SU-DHL-6 (cell line): ENCODE results near the gene ACTL6A.

Source experiments
- EZH2phosphoT487 ChIP-seq: fragments of 200-600 bp; sonication (generic), shearing (Covaris generic); conservative IDR thresholded peaks from 2 replicates; pipeline ENCODE4 v1.6.1; 2018; ENCODE audit warnings: mild to moderate bottlenecking, antibody characterized with exemption, low read length, moderate library complexity, mixed read lengths
- TF ChIP-seq, protein P1 (sequence below): fragments of 200-600 bp; sonication (generic); IDR thresholded peaks from one replicate; pipeline ENCODE4 v1.5.1; 2017; ENCODE audit warnings: antibody characterized with exemption, mild to moderate bottlenecking, low read length, moderate library complexity; ENCODE audit not compliant: insufficient read depth, poor library complexity, severe bottlenecking

DNA sequence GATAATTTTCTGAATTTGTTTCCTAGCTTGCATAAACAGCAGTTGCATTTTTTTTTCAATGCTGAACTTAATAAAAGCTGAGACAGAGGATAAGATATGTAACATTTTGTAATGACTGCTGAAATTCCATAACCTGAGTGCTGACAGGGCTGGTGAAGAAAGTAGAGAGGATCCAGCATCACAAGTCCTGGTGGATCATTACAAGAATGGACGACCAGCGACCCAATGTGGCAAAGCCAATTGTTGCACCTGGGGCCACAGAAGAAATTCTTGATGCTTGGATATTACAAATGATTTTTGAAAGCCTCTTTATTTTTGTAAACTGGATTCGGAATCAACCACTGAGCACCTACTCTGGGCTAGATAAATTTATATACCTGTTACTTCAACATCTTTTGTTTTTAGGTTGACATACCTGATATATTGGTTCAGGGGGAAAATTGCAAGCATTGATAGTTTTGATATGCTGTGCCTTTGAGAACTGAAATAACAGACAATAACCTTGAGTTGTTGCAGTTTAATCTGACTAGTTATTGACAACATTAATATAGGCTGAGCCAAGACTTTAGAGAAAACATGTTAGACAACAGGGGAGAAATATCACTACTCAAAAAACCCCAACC lies 3.9 kb upstream of the ACTL6A start:
- no peak for TF ChIP-seq EZH2phosphoT487
- TF ChIP-seq, protein P1, sequence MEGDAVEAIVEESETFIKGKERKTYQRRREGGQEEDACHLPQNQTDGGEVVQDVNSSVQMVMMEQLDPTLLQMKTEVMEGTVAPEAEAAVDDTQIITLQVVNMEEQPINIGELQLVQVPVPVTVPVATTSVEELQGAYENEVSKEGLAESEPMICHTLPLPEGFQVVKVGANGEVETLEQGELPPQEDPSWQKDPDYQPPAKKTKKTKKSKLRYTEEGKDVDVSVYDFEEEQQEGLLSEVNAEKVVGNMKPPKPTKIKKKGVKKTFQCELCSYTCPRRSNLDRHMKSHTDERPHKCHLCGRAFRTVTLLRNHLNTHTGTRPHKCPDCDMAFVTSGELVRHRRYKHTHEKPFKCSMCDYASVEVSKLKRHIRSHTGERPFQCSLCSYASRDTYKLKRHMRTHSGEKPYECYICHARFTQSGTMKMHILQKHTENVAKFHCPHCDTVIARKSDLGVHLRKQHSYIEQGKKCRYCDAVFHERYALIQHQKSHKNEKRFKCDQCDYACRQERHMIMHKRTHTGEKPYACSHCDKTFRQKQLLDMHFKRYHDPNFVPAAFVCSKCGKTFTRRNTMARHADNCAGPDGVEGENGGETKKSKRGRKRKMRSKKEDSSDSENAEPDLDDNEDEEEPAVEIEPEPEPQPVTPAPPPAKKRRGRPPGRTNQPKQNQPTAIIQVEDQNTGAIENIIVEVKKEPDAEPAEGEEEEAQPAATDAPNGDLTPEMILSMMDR = peak; percentile 64
